GM21717 (cell line): Measurements from ENCODE around the gene ATP5PD.
"Not testable (repeated sequence)": the region's sequence is repeated elsewhere in the genome, so short reads cannot be mapped to it uniquely, and the experiment has no call there.

Experiments used
- ATAC-seq: cut with Tn5 transposase; IDR thresholded peaks from one replicate; pipeline ENCODE4 v1.9.1; 2021; ENCODE audit warnings: mild to moderate bottlenecking, moderate library complexity; ENCODE audit not compliant: unreplicated experiment

Gene ATP5PD

DNA sequence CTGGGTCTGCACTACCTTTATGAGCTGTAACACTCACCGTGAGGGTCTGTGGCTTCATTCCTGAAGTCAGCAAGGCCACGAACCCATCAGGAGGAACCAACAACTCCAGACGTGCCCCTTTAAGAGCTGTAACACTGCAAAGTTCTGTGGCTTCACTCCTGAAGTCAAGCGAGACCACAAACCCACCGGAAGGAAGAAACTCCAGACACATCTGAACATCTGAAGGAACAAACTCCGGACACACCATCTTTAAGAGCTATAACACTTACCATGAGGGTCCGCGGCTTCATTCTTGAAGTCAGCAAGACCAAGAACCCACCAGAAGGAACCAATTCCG, 21.4 kb downstream of the ATP5PD start:
- not testable (repeated sequence) for ATAC-seq

DNA sequence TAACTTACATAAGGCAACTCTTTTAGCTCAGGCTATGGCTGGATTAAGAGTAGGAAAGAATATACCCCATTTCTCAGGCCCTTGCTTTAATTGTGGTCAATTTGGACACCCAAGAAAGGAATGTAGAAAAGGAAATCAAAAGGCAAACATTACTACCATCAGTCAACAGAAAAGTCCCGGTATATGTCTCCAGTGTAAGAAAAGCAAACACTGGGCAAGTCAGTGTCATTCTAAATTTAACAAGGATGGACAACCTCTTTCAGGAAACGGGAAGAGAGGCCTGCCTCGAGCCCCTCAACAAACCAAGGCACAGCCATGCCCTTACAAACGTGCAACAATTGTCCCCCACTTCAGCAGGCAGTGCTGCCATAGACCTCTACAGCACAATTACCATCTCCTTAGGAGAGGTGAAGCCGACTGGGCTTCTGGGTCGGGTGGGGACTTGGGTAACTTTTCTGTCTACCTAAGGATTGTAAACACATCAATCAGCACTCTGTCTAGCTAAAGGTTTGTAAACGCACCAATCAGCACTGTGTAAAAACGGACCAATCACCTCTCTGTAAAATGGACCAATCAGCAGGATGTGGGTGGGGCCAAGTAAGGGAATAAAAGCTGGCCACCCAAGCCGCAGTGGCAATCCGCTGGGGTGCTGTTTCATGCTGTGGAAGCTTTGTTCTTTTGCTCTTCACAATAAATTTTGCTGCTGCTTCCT, 21.9 kb downstream of the ATP5PD start:
- ATAC-seq, result no peak

DNA sequence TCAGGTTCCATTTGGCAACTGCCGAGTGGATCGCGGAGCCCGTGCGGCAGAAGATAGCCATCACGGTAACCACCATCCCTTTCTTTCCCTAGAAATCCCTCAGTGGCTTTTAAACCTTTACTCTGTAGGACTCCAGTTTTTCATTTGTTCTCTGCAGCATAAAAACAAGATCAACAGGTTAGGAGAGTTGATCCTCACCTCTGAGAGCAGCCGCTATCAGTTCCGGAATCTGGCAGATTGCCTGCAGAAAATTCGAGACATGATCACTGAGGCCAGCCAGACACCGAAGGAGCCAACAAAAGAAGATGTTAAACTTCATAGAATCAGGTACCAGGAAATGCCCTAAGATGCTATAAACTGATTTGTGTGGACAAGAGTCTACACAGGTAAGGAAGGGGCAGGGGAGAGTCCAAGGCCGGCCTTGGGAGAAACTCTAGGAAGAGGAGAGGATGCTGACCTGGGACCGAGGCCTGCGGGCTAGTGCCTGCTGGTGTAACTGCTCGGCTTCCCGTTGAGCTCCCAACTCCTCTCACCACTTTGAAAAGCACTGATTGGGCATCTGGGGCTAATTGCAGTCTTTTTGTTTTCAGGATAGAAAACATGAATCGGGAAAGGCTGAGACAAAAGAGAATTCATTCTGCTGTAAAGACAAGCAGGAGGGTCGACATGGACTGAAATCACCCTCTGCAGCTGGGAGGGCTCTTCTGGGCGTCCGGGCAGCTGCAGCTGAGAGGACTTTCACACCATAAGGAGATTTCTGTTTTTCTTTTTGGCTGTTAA, 26.2 kb downstream of the ATP5PD start:
- no peak for ATAC-seq

DNA sequence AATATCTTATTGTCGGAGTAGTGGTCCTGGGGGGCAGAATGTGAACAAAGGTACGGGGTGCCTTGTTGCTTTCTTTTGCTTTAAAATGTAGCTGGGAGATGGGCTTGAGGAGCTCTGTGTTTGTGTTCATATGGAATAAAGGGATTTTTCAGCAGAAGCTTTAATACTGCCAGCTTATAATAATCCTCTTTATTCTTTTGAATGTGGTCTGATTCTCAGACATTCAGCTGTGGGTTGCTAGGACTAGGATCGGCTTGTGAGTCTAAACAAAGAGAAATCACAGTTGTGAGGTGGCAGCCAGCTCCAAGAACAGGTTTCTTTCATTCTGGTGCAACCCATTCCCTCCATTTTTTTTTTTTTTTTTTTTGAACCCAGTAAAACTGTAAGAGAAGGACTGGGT, 27.1 kb downstream of the ATP5PD start:
- no peak for ATAC-seq

DNA sequence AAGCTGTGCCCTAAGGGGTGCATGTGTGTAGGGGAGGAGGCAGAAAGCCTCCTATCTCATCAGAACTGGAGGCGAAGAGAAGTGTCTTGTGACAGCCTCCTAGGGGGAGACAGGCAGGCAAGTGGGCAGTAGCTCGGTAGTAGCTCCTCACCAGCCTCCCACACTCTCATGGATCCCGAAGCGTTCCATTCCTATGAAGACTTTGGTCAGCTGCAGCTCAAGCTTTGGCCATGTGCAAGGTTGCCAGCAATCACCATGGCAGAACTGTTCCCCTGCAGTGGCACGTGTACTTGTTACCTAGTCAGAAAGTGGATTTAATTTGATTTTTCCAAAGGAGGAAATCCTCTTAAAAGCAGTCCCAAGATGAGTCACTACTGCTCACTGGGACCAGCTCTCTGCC, 27.6 kb downstream of the ATP5PD start:
- ATAC-seq, result no peak

DNA sequence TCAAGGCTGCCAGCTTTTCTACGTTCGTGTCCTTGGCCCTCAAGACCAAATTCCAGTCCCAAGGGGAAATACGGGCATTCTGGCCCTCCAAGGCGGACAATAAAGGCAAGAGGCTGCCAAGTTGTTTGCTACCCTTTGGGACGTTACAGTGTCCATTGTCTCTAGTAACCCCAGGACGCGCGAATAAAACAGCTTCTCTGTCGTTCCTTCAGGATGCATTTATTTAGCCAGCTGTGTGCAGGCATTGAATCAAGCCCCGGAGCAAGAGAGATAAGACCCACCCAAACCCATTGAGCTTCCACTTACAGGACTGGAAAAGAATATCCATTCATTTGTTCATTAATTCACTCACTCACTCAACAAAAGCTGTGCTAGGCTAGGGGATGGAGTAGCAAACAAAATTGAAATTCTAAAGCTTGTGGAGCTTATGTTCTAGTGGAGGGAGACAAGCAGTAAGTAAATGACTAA, 33.6 kb downstream of the ATP5PD start:
- ATAC-seq, result no peak

DNA sequence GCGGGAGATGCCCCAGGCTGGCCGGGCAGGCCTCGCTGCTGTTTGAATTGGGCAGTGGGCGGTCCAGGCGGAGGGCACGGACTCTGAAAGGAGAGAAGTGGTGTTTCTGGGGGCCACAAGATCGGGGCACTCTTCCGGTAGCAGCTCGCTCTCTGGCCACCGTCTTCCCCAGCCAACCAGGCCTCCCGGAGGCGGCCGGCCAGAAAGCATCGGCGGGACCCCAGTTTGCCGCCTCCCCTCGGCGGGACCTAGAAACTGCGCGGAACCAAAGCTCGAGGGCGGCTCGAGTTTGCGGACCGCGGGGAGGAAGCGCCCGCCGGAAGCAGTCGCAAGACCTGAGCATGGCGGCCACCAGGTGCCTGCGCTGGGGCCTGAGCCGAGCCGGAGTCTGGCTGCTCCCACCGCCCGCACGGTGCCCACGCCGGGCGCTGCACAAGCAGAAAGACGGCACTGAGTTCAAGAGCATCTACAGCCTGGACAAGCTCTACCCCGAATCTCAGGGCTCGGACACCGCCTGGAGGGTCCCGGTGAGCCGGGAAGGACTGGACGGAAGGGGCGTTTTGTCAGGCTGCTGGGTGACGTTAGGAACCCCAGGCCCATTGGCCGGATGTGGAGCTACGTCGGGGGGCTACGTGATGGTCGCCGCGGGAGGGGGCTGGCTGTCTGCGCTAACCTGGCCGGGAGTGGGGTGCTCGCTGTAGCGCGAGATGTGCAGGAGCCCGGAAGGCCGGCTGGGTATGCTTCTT, 34.2 kb downstream of the ATP5PD start, which contains the start of gene MRPL58:
TSS of gene MRPL58 (plus strand) at position 325 of the 746 bp plus-strand sequence. CDS start at position 342, 17 bp downstream.
- peak; percentile 82 for ATAC-seq

DNA sequence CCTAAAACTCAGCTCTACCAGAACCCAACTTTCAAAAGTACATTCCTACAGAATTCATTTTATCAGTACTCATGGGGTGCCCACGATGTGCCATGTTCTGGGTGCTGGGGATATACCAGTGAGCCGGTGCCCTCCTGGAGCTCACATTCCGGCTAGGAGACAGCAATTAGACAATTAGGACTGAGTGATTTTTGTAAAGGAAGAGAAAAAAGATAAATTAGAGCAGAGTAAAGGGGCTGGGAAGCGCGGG, 34.7 kb downstream of the ATP5PD start:
- no peak for ATAC-seq

DNA sequence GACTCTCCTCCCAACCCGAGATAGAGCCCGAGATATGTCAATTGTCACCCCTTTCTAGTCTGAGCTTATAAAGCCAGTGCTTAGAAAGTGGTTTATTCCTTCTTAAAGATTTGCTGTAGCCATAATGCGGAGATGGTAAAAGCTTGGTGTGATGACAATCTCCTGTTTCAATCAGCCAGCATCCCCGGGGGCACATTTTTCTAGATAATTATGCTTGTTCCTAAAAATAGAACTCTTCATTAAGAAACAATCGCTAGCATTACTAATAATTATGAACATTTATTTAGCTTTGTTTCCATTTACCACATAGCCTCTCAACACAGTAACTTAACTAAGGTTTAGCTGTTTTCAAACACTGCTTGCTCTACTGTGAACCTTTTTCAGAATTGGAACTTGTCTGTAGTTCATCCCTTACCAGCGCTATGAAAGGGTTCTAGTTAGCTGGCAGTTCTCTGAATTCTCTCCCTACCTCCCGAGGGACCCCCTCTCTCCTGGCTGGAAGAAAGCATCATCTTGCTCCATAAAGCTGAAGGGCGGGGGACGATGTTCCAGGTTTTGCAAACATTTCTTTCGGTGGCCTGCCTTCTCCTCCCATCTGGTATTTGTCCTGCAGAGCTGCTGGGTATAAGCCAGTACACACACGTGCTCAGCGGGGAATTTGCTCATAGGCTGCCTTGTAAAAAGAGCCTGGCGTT, 35.2 kb downstream of the ATP5PD start:
- no peak for ATAC-seq

DNA sequence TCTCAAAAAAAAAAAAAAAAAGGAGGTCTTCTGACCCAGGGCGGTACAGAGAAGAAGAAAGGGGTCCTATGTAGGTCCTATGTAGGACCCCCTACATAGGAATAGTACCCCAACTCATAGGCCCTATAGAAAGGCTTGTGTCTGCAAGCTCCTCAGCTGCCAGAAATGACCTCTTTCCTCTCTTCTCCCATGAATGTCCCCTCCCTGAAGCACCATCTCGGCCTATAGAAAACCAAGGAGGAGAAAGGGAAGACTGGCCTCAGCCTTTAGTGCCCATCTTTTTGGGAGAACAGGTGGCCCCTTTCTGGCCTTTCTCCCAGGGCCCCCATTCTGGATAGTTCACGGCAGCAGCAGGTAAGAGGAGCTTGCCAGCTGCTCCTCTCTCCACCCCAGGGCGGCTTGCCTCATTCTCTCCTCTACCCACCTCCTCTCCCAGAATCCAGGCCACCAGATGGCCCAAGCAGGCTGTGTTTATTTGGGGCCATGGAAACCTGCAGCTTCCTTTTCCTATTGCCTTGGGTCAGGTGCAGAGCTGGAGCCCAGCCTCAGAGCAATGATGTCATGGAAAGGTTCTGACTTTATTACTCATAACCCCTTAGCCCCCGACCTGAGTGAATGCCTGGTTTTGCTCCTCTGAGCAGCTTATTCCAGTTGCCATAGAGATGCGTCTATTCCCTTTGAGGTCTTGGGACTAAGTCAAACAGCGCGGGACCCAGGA, 35.9 kb downstream of the ATP5PD start:
- ATAC-seq, result no peak

DNA sequence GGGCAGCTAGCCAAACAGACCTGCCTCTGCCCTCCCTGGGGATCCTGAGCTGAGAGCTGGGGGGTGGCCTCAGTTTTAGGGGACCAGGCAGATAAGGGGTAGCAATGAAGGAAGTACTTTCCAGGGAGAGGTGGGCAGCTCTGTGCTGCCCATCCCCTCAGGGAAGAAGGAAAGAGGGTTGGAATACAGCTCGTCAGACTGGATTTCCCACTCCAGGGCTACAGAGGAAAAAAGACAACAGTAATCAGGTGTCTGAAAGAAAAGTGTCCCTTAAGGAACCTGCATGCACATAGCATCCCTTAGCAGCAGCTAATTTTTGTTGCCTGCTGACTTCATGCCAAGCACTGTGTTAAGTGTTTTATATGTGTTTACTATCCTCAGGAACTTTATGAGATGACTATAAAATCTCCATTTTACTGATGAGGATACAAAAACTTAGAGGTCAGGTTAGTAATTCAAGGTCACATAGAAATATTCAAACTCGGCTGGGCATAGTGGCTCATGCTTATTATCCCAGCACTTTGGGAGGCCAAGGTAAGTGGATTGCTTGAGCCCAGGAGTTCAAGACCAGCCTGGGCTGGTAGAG, 37.5 kb downstream of the ATP5PD start:
- ATAC-seq, result no peak

DNA sequence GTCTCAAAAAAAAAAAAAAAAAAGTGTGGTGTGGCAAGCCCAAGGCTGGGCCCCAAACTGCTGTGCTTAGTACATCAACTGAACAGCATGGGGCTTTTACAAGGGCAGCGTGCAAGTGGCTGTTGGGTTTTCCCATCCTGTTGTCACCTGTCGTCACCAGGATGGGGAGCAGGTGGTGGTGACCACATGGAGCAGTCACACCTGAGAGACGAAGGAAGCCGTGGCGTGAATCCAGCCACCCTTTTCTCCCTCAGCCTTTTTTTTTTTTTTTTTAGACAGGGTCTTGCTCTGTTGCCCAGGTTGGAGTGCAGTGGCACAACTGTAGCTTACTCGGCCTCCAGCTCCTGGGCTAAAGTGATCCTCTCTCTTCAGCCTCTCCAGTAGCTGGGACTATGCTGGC, 38.4 kb downstream of the ATP5PD start:
- ATAC-seq, result no peak

DNA sequence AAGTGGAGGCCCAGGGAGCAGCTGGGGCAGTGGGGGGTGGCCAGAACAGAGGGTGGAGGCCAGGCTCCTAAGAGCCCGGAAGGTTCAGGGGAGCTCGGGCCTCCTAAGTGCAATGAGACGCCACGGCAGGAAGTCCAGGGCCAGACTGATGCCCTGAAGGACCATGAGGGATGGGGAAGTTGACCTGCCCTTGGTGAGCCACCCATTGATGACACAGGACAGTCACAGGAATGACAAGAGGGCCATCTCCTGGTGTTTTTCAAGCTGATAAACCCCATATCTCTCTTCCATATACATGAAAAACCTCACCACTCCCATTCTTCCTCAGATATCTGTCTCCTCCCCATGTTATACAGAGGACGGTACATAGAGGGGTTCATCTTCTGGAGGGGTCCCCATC, 40.1 kb downstream of the ATP5PD start:
- no peak for ATAC-seq

DNA sequence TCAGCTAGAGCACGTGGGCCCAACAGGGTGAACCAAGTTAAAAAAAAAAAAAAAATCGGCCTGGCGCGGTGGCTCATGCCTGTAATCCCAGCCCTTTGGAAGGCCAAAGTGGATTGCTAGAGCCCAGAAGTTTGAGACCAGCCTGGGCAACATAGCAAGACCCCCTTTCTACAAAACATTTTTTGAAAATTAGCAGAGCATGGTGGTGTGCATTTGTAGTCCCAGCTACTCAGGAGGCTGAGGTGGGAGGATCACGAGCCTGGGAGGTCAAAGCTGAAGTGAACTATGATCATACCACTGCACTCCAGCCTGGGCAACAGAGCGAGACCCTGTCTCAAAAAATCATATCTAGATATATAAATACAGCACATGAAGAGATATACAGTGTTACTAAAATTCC, 40.7 kb downstream of the ATP5PD start:
- not testable (repeated sequence) for ATAC-seq

DNA sequence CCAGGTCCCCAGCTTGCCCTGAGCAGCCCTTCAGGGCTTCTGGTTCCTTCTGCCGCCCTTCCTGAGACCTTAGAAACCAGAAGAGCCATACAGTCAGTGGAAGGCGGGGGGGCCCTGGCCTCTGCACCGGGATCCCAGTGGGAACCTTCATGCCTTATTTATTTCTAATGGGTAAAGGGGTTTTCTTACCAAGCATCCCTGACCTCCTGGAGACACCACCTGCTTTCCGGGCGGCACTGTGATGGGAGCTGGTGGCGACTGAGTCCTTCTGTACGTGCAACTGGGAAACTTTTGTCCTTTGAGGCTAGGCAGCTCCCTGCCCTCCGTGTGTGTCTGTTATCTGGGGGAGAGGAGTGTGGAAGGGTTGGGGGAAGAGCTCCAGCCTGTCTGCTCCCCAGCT, 41.5 kb downstream of the ATP5PD start:
- ATAC-seq, result no peak

DNA sequence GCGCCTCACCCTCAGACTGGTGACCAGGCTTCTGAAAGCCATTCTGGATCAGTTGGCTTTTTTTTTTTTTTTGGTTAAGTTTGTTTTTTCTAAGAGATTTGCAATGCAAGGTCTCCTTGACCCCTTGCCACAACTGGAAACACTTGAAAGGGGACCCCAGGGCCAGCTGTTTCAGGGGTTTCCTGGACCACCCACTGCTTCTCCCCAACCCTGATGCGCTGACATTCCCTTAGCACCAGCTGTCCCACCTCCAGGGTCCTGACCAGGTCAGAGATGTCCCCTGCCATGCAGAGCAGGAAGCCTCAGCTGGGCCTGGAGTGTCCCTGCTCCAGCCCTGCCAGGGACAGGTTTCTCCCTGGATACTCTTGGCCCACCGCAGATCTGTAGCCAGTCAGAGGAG, 42.4 kb downstream of the ATP5PD start:
- ATAC-seq, result no peak

DNA sequence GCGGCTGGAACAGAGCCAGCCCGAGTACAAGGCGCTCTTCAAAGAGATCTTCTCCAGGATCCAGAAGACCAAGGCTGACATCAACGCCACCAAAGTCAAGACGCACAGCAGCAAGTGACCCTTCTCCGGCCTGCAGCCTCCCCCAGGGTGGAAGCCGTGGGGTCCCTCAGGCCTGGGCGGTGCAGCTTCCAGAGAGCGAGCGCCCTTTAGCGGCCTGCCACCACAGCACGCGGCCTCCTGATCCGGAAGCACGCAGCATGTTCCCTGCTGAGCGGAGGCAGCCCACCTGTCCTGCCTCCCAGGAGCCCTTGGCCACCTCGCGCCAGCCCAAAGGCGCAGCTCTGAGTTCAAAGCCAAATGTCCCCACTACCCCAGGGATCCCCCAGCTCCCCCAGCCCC, 42.8 kb downstream of the ATP5PD start:
- ATAC-seq, result no peak

DNA sequence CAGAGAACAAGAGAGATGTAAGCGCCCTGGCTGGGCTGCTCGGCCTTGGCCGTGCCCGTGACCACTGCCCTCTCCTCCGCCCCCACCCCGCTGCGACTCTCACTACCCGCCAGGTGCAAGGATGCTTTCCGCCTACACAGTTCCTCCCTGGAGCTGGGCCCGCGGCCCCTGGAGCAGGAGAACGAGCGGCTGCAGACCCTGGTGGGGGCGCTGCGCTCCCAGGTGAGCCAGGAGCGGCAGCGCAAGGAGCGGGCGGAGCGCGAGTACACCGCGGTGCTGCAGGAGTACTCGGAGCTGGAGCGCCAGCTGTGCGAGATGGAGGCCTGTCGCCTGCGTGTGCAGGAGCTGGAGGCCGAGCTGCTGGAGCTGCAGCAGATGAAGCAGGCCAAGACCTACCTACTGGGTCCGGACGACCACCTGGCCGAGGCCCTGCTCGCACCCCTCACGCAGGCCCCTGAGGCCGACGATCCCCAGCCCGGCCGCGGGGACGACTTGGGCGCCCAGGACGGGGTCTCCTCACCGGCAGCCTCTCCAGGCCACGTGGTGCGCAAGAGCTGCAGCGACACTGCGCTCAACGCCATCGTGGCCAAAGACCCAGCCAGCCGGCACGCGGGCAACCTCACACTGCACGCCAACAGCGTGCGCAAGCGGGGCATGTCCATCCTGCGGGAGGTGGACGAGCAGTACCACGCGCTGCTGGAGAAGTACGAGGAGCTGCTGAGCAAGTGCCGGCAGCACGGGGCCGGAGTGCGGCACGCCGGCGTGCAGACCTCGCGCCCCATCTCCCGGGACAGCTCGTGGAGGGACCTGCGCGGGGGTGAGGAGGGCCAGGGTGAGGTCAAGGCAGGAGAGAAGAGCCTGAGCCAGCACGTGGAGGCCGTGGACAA, 43.5 kb downstream of the ATP5PD start:
- no peak for ATAC-seq
